Measurements from ENCODE around the gene EXOC3L1. TPM values are rescaled to one million over a fixed set of nuclear protein-coding genes. Genes with fewer than 3 reads are reported as not detected.

The EXOC3L1 gene
- total RNA-seq, 2 donors from 2014 or later: 1.8 to 2.0 TPM

DNA sequence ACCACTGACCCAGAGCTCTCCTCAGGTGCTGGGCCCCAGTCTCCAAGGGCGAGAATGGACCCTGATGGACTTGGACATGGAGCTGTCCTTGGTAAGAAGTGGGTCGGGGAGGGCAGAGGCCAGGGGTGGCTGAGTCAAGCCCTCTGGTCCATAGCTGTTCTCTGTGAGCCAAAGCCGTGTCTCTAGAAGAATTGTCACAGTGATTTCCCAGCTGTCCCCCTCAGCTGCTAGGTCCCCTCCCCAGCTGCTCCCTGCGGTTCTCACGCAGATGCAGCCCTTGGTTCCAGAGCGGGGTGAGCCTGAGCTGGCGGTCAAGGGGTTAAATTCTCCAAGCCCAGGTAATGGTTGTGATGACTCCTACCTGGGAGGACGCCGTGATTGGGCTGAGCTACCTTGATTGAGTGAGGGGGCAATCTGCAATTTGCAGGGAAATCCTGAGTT, 20.9 kb downstream of the EXOC3L1 start:
- Histone ChIP-seq H3K9me3 (no peaks in the 10 kb centered on the region), H3K4me1 (peaks cover 53% of the 10 kb centered on the region), H3K27me3 (no peaks in the 10 kb centered on the region), H3K36me3 (replicated peaks in 1 of 2; ENCODE audit: insufficient read depth in 1 of 2, low read depth in 2 of 2) (no peaks in the 10 kb centered on the region), H3K4me3 (no peak overlapping the region), H3K27ac (peak overlapping the region in 2 of 4 donors; percentile 7 to 89)
- DNase-seq (no peak), ATAC-seq (no peak)
- WGBS, 2 donors: 71% methylated on average over 9 of the region's 9 CpGs; no CpG with 5 or more reads in 1 of the 2 donors
- intact Hi-C loops (cut with DNase I): no loop called here
- TF ChIP-seq, protein P1, sequence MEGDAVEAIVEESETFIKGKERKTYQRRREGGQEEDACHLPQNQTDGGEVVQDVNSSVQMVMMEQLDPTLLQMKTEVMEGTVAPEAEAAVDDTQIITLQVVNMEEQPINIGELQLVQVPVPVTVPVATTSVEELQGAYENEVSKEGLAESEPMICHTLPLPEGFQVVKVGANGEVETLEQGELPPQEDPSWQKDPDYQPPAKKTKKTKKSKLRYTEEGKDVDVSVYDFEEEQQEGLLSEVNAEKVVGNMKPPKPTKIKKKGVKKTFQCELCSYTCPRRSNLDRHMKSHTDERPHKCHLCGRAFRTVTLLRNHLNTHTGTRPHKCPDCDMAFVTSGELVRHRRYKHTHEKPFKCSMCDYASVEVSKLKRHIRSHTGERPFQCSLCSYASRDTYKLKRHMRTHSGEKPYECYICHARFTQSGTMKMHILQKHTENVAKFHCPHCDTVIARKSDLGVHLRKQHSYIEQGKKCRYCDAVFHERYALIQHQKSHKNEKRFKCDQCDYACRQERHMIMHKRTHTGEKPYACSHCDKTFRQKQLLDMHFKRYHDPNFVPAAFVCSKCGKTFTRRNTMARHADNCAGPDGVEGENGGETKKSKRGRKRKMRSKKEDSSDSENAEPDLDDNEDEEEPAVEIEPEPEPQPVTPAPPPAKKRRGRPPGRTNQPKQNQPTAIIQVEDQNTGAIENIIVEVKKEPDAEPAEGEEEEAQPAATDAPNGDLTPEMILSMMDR (IDR thresholded peaks at IDR 0.05): no peak
- TF ChIP-seq POLR2A (IDR thresholded peaks at IDR 0.05): no peak

DNA sequence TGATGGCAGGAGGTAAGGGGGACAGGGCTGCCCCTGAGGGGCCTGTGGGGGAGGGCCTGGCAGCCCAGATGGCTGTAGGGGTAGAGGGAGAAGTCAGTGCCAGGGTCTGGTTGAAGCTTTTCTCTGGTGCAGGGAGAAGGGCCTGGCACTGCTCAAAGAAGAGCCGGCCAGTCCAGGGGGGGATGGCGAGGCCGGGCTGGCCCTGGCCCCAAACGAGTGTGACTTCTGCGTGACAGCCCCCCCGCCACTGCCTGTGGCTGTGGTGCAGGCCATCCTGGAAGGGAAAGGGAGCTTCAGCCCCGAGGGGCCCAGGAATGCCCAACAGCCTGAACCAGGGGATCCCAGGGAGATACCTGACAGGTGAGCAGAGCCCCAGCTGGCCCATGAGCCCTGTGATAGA, 22.3 kb downstream of the EXOC3L1 start:
- TF ChIP-seq POLR2A (IDR thresholded peaks at IDR 0.05): no peak
- Histone ChIP-seq H3K36me3 (replicated peaks in 1 of 2; ENCODE audit: insufficient read depth in 1 of 2, low read depth in 2 of 2) (no peaks in the 10 kb centered on the region), H3K9me3 (no peaks in the 10 kb centered on the region), H3K27me3 (no peaks in the 10 kb centered on the region), H3K27ac (no peak overlapping the region), H3K4me1 (peaks cover 55% of the 10 kb centered on the region), H3K4me3 (no peak overlapping the region)
- intact Hi-C loops (cut with DNase I): no loop called here
- 90% methylated on average over 2 to 7 of the region's 7 CpGs for WGBS, 2 donors
- DNase-seq (no peak), ATAC-seq (no peak)

DNA sequence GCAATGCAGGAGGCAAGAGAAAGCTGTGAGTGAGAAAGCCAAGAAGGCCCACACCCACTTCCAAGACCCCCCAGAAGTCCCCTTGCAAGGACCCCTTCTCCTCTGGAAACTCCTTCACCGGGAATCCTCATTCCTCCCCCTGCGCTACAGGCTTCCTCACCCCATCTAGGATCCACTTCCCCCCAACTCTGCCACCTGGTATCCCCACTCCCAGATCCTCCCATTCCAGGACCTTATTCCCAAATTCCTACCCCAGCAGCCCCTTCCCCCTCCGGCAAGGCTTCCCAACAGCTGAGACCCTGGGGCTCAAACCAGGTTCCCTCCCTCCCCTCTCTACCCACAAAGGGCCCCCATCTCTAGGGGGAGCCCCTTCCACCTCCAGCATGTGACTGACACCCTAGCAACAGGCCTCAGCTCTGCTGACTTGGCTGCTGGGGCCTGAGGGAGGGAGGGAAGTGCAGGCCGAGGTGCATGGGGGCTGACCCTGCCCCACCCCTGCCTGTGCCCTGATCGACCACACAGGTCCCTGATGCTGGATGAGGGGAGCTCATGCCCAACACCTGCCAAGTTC, 23.3 kb downstream of the EXOC3L1 start:
- no peak for DNase-seq

DNA sequence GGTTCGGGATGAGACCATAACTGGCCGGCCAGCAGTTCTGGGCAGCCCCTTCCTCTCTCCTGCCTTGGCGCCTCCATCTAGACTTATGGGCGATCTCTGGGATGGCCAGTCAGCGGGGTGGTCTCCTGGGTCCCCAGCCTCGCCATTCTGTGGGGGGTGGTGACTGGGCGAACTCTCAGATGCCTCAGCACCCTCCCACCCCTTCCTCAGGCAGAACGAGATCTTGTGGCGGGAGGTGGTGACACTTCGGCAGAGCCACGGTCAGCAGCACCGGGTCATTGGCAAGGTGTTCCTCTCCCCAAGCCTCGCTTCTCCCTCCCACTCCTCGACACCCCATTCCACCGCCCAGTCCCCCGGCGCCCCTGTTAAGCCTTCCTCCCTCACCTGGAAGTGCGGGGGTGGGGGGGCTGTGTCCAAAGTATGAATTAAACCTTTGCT, 23.8 kb downstream of the EXOC3L1 start:
- TF ChIP-seq POLR2A (IDR thresholded peaks at IDR 0.05): no peak
- TF ChIP-seq, protein P1 (IDR thresholded peaks at IDR 0.05): no peak
- no peak overlapping the region for H3K4me3 ChIP-seq
- intact Hi-C loops (cut with DNase I): no loop called here
- H3K36me3 ChIP-seq (replicated peaks in 1 of 2; ENCODE audit: insufficient read depth in 1 of 2, low read depth in 2 of 2): no peaks in the 10 kb centered on the region
- H3K27ac ChIP-seq: no peak overlapping the region
- 60 to 82% methylated on average over 13 to 18 of the region's 18 CpGs for WGBS, 2 donors
- H3K9me3 ChIP-seq: no peaks in the 10 kb centered on the region
- H3K4me1 ChIP-seq: peaks cover 66% of the 10 kb centered on the region
- DNase-seq (no peak), ATAC-seq (no peak)
- H3K27me3 ChIP-seq: no peaks in the 10 kb centered on the region

More for the DNA sequence above, 23.3 kb downstream of the EXOC3L1 start:
- Histone ChIP-seq H3K36me3 (replicated peaks in 1 of 2; ENCODE audit: insufficient read depth in 1 of 2, low read depth in 2 of 2) (no peaks in the 10 kb centered on the region), H3K27me3 (no peaks in the 10 kb centered on the region), H3K9me3 (no peaks in the 10 kb centered on the region), H3K4me3 (no peak overlapping the region), H3K27ac (no peak overlapping the region), H3K4me1 (peaks cover 64% of the 10 kb centered on the region)
- no peak for ATAC-seq
- WGBS, 2 donors: 80 to 86% methylated on average over 4 to 5 of the region's 5 CpGs
- intact Hi-C loops (cut with DNase I): no loop called here
- no peak for TF ChIP-seq POLR2A (IDR thresholded peaks at IDR 0.05)
- TF ChIP-seq, protein P1 (IDR thresholded peaks at IDR 0.05): no peak

DNA sequence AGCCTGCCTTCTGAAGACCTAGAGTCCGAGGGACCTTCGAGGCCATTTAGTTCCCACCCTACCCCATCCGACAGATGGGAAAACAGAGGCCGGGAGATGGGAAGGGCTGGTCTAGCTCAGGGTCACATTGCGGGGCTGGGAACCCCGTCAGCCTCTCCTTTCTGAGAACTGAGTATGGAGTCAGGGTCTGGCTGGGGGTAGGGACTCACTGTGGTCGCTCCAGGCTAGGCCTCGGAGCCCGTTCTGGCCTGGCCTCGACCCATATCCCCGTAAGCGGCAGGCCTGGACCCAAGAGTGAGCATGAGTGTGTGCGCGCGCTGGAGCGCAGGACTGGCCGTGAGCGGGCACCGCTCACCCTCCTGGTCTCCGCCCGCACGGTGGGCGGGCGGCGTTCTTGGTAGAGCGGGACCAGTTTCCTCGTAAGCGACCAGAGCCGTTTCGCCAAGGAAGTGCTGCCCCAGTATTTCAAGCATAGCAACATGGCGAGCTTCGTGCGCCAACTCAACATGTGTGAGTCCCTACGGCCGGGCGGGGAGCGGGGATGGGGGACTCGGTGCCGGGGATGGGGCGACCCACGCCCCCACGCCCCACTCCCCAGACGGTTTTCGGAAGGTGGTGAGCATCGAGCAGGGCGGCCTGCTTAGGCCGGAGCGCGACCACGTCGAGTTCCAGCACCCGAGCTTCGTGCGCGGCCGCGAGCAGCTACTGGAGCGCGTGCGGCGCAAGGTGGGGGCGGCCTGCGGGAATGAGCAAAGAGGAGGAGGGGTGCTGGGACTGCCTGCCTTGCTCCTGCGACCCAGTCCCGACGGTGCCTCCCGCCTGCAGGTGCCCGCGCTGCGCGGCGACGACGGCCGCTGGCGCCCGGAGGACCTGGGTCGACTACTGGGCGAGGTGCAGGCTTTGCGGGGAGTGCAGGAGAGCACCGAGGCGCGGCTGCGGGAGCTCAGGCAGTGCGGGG, 24.5 kb downstream of the EXOC3L1 start:
- 37 to 64% methylated on average over 30 to 80 of the region's 85 CpGs for WGBS, 2 donors
- no peak for TF ChIP-seq POLR2A (IDR thresholded peaks at IDR 0.05)
- TF ChIP-seq, protein P1 (IDR thresholded peaks at IDR 0.05): no peak
- DNase-seq: no peak
- no peak overlapping the region for H3K4me3 ChIP-seq
- peaks cover 63% of the 10 kb centered on the region for H3K4me1 ChIP-seq
- H3K27me3 ChIP-seq: no peaks in the 10 kb centered on the region
- intact Hi-C loops (cut with DNase I): no loop called here
- H3K36me3 ChIP-seq (replicated peaks in 1 of 2; ENCODE audit: insufficient read depth in 1 of 2, low read depth in 2 of 2): no peaks in the 10 kb centered on the region
- no peaks in the 10 kb centered on the region for H3K9me3 ChIP-seq
- ATAC-seq: no peak
- no peak overlapping the region for H3K27ac ChIP-seq
